GM21526 (cell line): ENCODE data around the gene ATL1.
"Not testable (repeated sequence)": the region's sequence is repeated elsewhere in the genome, so short reads cannot be mapped to it uniquely, and the experiment has no call there.

Experiments
- ATAC-seq: cut with Tn5 transposase; IDR thresholded peaks from one replicate; pipeline ENCODE4 v1.9.1; 2021; ENCODE audit warnings: moderate library complexity; ENCODE audit not compliant: unreplicated experiment, low FRiP score

The ATL1 gene

GRCh38 chr14:50600849-50601248 lies 40.9 kb downstream of the ATL1 start:
- no peak for ATAC-seq

GRCh38 chr14:50601394-50601793 lies 41.4 kb downstream of the ATL1 start:
- no peak for ATAC-seq

- no peak for ATAC-seq
Observed at GRCh38 chr14:50602035-50602434, 42.1 kb downstream of the ATL1 start.

GRCh38 chr14:50603565-50603964 lies 43.6 kb downstream of the ATL1 start:
- ATAC-seq: no peak

GRCh38 chr14:50605766-50606165 lies 45.8 kb downstream of the ATL1 start:
- ATAC-seq: no peak

GRCh38 chr14:50606468-50606867 lies 46.5 kb downstream of the ATL1 start:
- no peak for ATAC-seq

GRCh38 chr14:50607181-50607580 lies 47.2 kb downstream of the ATL1 start:
- no peak for ATAC-seq

- ATAC-seq: no peak
Observed at GRCh38 chr14:50607761-50608160, 47.8 kb downstream of the ATL1 start.

GRCh38 chr14:50608302-50608851 lies 48.4 kb downstream of the ATL1 start:
- ATAC-seq: no peak

- no peak for ATAC-seq
Observed at GRCh38 chr14:50610465-50610864, 50.5 kb downstream of the ATL1 start.

- no peak for ATAC-seq
Observed at GRCh38 chr14:50612806-50613205, 52.9 kb downstream of the ATL1 start.

GRCh38 chr14:50615056-50615455 lies 55.1 kb downstream of the ATL1 start:
- no peak for ATAC-seq

- ATAC-seq: no peak
Observed at GRCh38 chr14:50615552-50615951, 55.6 kb downstream of the ATL1 start.

- ATAC-seq: no peak
Observed at GRCh38 chr14:50616275-50616674, 56.3 kb downstream of the ATL1 start.

- ATAC-seq: no peak
Observed at GRCh38 chr14:50619569-50620141, 59.7 kb downstream of the ATL1 start.

GRCh38 chr14:50620341-50620740 lies 60.4 kb downstream of the ATL1 start:
- ATAC-seq: no peak

- ATAC-seq: no peak
Observed at GRCh38 chr14:50622978-50623377, 63.0 kb downstream of the ATL1 start.

GRCh38 chr14:50624447-50624846 lies 64.5 kb downstream of the ATL1 start:
- no peak for ATAC-seq

GRCh38 chr14:50624947-50625346 lies 65.0 kb downstream of the ATL1 start:
- not testable (repeated sequence) for ATAC-seq

- ATAC-seq: no peak
Observed at GRCh38 chr14:50631408-50631821, 71.5 kb downstream of the ATL1 start.

GRCh38 chr14:50633954-50634353 lies 74.0 kb downstream of the ATL1 start:
- ATAC-seq: no peak

- ATAC-seq: no peak
Observed at GRCh38 chr14:50635141-50635540, 75.2 kb downstream of the ATL1 start.

- peak; percentile 95 for ATAC-seq
Observed at GRCh38 chr14:50647282-50647681, 87.3 kb downstream of the ATL1 start.
